AG10803 (cell line): ENCODE results near the gene RABGAP1.

Source experiments
- DNase-seq: peaks from one replicate; pipeline ENCODE4 v3.0.0; 2010; ENCODE audit warnings: low read depth
- H3K4me3 ChIP-seq: 2 replicates; pipeline ENCODE4 v1.5.1; 2011; ENCODE audit warnings: mild to moderate bottlenecking, low read length, control low read depth
- TF ChIP-seq, protein P1 (sequence below): conservative IDR thresholded peaks from 2 replicates; pipeline ENCODE4 v1.5.1; 2011; ENCODE audit warnings: mild to moderate bottlenecking, low read length, control low read depth, inconsistent platforms

Gene RABGAP1

GRCh38 chr9:123115146-123115913 lies 174.5 kb downstream of the RABGAP1 start:
- no peak overlapping the region for H3K4me3 ChIP-seq
- DNase-seq: no peak
- TF ChIP-seq, protein P1, sequence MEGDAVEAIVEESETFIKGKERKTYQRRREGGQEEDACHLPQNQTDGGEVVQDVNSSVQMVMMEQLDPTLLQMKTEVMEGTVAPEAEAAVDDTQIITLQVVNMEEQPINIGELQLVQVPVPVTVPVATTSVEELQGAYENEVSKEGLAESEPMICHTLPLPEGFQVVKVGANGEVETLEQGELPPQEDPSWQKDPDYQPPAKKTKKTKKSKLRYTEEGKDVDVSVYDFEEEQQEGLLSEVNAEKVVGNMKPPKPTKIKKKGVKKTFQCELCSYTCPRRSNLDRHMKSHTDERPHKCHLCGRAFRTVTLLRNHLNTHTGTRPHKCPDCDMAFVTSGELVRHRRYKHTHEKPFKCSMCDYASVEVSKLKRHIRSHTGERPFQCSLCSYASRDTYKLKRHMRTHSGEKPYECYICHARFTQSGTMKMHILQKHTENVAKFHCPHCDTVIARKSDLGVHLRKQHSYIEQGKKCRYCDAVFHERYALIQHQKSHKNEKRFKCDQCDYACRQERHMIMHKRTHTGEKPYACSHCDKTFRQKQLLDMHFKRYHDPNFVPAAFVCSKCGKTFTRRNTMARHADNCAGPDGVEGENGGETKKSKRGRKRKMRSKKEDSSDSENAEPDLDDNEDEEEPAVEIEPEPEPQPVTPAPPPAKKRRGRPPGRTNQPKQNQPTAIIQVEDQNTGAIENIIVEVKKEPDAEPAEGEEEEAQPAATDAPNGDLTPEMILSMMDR: no peak

DNA sequence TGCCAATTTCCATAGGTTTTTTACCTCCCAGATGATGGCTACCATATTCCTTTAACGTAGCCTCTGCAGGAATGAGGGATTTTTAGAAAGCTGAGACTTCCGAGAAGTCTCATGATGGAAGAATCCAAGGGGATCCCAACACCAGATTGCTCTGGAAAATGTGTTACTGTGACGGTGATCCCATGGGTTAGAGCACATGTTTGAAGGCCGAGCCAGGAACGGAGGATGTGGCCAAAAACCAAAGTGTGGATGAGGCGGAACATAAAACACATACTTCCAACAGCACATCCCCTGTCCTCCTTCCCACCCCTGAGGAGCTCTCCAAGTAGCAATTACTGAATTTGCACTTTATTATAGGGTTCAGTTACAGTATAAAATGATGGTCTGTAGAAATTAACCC lies 175.2 kb downstream of the RABGAP1 start:
- TF ChIP-seq, protein P1: no peak
- DNase-seq: no peak
- H3K4me3 ChIP-seq: no peak overlapping the region

GRCh38 chr9:123119566-123119965 lies 178.7 kb downstream of the RABGAP1 start:
- TF ChIP-seq, protein P1: no peak
- H3K4me3 ChIP-seq: no peak overlapping the region
- no peak for DNase-seq

- no peak for DNase-seq
- TF ChIP-seq, protein P1: no peak
These were observed 179.3 kb downstream of the RABGAP1 start for GRCh38 chr9:123120131-123120530.

DNA sequence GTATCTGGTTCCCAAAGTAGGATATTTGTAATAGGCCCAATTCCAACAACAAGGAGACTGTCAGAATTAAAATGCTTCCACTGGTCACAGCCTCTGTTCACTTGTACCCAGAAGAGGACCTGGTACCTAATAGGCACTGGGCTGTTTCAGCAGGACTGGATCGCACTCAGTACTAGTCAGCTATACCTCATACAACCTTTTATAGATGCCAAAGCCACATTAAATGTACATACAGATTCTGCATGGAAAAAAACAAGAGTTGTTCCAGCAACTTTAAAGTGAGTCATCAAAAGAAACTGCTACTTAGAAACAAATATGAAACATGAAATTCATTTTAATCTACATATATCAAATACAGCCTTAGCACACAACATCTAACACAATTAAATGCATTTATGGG lies 180.1 kb downstream of the RABGAP1 start:
- TF ChIP-seq, protein P1: no peak
- DNase-seq: no peak
- H3K4me3 ChIP-seq: no peak overlapping the region

More at GRCh38 chr9:123120131-123120530, 179.3 kb downstream of the RABGAP1 start:
- H3K4me3 ChIP-seq: no peak overlapping the region

- DNase-seq: no peak
- TF ChIP-seq, protein P1: no peak
- H3K4me3 ChIP-seq: no peak overlapping the region
These were observed 180.6 kb downstream of the RABGAP1 start for GRCh38 chr9:123121457-123121856.

DNA sequence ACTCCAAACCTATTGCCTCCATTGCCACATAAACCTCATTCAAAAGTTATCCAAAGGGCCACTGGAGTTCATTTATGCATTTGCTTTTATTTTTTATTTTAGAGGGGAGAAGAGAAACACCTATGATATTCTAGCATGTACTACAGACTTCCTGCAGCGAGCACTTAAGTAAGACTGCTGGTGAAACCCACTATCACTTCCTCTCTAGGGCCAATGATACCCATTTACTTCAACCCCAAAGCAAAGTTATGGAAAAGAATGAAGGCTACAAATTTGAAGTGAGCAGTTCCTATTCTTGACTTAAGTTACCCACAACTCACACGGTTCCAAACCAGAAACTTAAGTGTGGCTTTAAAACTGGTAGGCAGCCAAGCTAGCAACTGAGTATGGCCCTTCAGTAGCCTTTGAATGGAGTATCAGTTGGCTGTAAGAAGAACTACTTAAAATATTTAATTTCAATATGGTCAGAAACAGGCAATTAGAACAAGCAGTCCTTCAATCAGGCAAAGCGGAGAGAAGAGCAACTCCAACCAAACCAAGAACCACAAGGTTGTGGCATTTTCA lies 186.8 kb downstream of the RABGAP1 start:
- TF ChIP-seq, protein P1: no peak
- H3K4me3 ChIP-seq: no peak overlapping the region

More for the DNA sequence above, 186.8 kb downstream of the RABGAP1 start:
- no peak for DNase-seq
